ENCODE measurements around the gene NXN.

The NXN gene

DNA sequence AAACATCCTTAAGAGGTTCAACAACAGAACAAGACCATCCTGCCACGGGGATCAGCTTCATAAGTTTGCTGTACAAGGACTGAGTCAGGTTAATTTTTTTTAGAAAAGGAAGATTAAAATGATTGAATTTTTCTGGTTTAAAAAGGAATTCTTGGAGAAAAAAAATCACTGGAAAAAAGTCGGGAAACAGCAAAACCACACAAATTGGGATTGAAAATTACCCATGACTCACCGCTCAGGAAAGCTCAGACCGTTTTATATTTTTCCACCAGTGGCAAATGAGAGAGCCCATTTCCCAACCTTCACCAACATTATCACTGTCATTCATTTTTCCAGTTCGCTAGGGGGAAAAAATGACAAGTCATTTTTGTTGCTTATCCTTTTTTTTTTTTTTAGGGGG lies 150.8 kb downstream of the NXN start:
- TF ChIP-seq, protein P1, sequence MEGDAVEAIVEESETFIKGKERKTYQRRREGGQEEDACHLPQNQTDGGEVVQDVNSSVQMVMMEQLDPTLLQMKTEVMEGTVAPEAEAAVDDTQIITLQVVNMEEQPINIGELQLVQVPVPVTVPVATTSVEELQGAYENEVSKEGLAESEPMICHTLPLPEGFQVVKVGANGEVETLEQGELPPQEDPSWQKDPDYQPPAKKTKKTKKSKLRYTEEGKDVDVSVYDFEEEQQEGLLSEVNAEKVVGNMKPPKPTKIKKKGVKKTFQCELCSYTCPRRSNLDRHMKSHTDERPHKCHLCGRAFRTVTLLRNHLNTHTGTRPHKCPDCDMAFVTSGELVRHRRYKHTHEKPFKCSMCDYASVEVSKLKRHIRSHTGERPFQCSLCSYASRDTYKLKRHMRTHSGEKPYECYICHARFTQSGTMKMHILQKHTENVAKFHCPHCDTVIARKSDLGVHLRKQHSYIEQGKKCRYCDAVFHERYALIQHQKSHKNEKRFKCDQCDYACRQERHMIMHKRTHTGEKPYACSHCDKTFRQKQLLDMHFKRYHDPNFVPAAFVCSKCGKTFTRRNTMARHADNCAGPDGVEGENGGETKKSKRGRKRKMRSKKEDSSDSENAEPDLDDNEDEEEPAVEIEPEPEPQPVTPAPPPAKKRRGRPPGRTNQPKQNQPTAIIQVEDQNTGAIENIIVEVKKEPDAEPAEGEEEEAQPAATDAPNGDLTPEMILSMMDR (IDR thresholded peaks at IDR 0.05; ENCODE audit: insufficient read depth, low read length, missing control alignments): no peak
- H3K4me3 ChIP-seq (ENCODE audit: low read depth, low read length): no peak overlapping the region
- no peak for DNase-seq (ENCODE audit: low read depth, low spot score)
- ChIA-PET POLR2A (no interaction called here), CTCF (interaction anchor here (1.0 kb wide), 1 partner anchor 152 kb away, joined by 3 read pairs; no protein-coding TSS in a partner anchor)

DNA sequence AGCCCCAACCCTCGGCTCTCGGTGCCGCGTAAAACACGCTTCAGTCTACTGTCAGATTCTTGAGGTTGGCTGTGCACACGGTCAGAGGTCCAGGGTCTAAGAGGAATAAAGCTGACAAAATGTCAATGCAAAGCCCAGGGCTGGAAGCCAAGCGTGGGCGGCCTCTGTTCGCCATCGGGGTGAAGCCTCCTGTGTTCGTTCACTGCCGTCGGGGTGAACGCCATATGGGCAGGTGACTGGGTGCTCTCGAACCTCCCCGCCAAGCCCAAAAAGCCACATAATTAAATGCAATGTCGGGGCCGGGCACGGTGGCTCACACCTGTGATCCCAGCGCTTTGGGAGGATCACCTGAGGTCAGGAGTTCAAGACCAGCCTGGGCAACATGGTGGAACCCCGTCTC lies 152.8 kb downstream of the NXN start:
- ChIA-PET POLR2A (no interaction called here), CTCF (no interaction called here)
- TF ChIP-seq, protein P1 (IDR thresholded peaks at IDR 0.05; ENCODE audit: insufficient read depth, low read length, missing control alignments): no peak
- H3K4me3 ChIP-seq (ENCODE audit: low read depth, low read length): no peak overlapping the region
- DNase-seq (ENCODE audit: low read depth, low spot score): no peak

DNA sequence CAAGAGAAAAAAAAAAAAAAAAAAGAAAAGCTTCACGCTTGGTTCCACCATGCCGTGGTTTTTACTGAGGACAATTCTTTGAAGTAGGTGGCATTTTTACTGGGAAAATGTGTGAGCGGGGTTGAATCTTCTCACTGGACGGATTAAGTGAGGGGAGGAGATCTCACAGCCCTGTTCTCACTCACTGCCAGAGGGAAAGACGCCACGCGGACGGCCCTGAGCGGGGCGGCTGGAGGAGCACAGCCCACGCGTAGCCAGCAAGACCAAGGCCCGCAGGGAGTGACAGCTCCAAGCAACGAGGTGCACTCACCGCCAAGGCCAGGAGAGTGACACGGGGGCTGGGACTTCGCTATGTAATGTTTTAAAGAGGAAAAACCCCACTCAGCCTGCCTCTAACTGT lies 154.4 kb downstream of the NXN start:
- DNase-seq (ENCODE audit: low read depth, low spot score): no peak
- ChIA-PET CTCF (interaction anchor here (1.1 kb wide), 1 partner anchor 156 kb away, joined by 4 read pairs; no protein-coding TSS in a partner anchor), POLR2A (no interaction called here)
- TF ChIP-seq, protein P1 (IDR thresholded peaks at IDR 0.05; ENCODE audit: insufficient read depth, low read length, missing control alignments): no peak
- no peak overlapping the region for H3K4me3 ChIP-seq (ENCODE audit: low read depth, low read length)

DNA sequence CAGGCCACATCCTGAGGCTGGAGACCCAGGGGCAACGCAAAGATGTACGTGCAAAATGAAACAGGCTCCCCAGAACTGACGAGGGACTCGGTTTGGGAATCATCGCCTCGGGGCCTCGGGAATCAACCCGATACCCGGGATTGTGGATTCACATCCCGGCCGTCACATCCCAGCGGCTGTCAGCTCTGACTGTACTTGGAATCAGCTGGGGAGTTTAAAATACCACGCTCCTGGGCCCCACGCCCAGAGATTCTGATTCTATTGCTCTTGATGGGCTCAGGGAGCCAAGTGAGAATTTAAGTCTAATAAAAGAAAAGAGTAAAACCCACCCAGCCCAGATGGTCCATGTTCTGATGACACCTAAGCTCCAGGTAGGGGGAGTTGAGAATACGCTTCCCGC lies 155.2 kb downstream of the NXN start:
- TF ChIP-seq, protein P1 (IDR thresholded peaks at IDR 0.05; ENCODE audit: insufficient read depth, low read length, missing control alignments): no peak
- no peak overlapping the region for H3K4me3 ChIP-seq (ENCODE audit: low read depth, low read length)
- ChIA-PET POLR2A (no interaction called here), CTCF (interaction anchor here (1.1 kb wide), 1 partner anchor 156 kb away, joined by 4 read pairs; no protein-coding TSS in a partner anchor)
- DNase-seq (ENCODE audit: low read depth, low spot score): no peak

DNA sequence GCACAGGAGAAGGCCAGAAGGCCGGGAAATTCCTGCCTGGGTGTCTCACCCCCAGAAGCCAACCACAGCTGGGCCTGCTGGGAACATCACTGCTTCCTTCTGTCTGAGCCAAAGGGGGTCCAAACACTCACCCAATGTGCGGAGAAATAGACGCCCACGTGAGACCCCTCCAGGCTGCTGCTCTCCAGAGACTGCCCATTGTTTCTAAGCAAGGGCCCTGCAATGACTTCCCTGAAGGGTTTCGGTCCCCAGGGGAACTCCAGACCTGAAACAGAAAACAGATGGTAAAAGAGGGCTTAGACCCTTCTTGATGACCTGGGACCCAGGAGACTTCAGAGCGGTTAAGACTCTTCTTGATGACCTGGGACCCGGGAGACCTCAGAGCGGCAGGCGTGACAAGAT lies 156.1 kb downstream of the NXN start:
- TF ChIP-seq, protein P1 (IDR thresholded peaks at IDR 0.05; ENCODE audit: insufficient read depth, low read length, missing control alignments): no peak
- ChIA-PET POLR2A (no interaction called here), CTCF (no interaction called here)
- H3K4me3 ChIP-seq (ENCODE audit: low read depth, low read length): no peak overlapping the region
- DNase-seq (ENCODE audit: low read depth, low spot score): no peak

DNA sequence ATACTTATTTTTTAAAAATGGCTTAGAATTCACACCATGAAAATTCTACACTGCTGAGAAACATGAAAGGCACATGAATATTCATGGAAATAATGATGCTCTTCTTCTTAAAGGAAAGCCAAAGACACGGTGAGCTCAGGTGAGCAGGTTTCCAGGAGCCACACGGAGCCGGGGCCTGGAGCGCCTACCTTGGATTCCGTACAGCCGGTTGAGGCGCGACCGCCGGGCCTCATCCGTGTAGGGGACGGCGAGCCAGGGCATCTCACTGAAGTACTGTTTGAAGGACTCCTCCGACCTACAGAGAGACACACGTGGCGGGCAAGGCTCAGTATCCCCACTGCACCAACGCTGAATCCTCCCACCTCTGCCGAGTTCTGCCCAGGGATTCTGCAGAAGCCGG lies 160.3 kb downstream of the NXN start:
- H3K4me3 ChIP-seq (ENCODE audit: low read depth, low read length): no peak overlapping the region
- POLR2A ChIA-PET: interaction anchor here (0.6 kb wide), 1 partner anchor 17 kb away, joined by 3 read pairs; no protein-coding TSS in a partner anchor
- TF ChIP-seq, protein P1 (IDR thresholded peaks at IDR 0.05; ENCODE audit: insufficient read depth, low read length, missing control alignments): no peak
- CTCF ChIA-PET: no interaction called here
- no peak for DNase-seq (ENCODE audit: low read depth, low spot score)
